GM10847 (cell line): ENCODE data around the gene TEAD3.

Experiments
- POLR2A ChIP-seq: IDR thresholded peaks from 2 replicates; pipeline ENCODE4 v1.6.1; 2011; ENCODE audit not compliant: insufficient read length; ENCODE audit errors: extremely low read depth

The TEAD3 gene

DNA sequence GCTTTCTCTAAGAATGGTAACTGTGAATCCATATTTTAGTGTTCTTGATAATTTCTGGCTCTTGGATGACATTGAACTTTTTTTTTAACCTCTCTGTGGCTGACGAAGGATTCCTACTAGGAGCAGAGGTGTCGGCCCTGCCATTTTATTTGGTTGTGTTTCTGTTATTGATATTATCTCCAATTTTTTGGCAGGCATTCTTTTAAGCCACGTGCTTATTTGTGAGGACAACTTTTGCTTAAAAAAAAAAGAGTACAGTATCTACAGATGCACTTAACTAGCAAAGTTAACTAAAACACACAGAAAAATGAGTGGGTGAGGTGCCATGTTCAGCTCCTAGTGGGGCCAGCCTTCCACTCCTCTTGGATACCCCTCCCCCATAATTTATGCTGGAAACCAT, 43.6 kb downstream of the TEAD3 start:
- no peak for TF ChIP-seq POLR2A

DNA sequence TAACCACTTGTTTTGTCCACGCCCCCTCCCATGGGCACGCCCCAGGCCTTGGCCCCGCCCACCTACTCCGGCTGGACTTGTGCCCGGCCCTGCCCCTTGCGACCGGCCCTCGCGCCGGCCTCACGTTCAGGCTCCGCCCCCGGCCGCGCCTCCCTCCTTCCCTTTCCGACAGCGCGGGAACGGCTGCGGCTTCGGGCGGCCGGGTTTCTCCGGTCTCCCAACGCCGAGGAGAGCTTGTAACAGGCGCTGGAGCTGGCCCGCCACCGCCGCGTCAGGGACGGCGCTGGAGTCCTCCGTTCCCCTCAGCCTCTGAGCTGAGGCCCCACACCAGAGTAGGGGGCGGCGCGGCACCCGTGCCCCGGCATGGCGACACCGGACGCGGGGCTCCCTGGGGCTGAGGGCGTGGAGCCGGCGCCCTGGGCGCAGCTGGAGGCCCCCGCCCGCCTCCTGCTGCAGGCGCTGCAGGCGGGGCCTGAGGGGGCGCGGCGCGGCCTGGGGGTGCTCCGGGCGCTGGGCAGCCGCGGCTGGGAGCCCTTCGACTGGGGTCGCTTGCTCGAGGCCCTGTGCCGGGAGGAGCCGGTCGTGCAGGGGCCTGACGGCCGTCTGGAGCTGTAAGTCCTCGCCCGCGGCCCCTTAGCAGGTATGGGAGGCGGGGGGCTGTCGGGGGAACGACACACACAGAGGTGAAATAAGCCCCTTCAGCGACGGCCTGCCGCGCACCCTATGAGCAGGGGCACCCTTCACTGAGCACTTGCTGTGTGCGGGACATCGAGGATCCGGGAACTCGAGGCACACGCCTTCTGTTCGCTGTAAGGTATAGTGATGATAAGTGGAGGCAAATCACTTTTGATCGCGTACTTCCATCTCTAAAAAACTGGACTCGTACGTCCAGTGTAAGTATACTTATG, 44.4 kb downstream of the TEAD3 start, which contains the start of gene FANCE:
TSS of gene FANCE (plus strand) at position 156 of the 908 bp plus-strand sequence. CDS start at position 364, 208 bp downstream.
- TF ChIP-seq POLR2A: peak; percentile 28

DNA sequence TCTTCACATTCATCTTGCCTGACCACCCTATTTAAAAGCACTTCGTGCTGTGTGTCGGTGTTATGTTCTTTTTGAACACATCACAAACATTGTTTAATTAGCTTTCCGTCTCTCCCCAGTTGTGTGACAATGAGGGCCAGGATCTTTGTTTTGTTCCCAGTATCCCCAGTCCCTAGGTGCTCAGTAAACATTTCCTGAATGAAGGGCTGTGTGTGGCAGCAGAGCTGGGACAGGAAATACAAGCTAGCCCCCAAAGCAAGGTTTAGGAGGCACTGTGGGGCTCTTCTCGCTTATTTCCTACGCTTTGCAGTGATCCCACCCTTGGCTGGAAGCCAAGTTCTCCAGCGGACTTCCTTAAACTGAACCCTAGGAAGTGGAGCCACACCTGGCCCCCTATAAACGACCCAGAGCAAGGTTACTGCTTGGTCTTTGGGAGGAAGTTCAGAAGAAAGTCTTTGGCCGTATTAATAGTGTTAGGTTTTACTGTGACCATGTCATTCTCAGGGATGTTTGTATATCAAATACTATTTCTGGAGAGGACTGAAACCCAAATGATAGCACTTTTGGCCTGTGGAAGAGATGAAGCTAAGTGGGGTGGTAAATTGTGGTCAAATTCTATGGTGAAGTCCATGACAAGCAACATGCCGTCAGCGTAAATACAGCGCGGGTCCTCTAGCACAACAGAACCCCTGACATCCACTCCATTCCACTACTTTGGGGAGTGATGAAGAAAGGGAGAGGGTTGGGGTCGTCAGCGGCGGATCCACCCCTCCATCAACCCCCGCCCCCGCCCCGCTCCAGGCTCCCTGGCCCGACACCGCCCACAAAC, 45.3 kb downstream of the TEAD3 start:
- TF ChIP-seq POLR2A: no peak

DNA sequence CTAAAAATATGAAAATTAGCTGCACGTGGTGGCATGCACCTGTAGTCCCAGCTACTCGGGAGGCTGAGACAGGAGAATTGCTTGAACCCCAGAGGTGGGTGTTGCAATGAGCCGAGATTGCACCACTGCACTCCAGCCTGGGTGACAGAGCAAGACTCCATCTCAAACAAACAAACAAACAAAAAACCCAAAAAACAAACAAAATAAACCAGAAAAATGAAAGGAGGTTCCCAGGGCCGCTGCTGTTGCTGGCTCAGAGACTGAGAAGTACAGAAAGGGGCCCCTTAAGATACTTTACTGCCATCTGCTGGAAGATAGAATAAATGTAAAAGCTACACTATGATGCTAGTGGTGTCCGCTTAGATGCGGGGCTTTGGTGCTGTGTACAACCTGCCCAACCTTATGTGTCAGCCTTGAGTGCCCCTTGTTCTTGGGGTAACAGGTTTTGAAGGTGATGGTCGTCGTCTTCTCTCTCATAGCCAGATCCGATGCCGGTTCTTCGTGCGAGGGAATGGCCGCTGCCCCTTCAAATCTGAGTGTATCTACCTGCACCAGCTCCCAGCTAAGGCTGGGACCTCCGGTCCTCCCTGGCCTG, 47.5 kb downstream of the TEAD3 start:
- TF ChIP-seq POLR2A: no peak

DNA sequence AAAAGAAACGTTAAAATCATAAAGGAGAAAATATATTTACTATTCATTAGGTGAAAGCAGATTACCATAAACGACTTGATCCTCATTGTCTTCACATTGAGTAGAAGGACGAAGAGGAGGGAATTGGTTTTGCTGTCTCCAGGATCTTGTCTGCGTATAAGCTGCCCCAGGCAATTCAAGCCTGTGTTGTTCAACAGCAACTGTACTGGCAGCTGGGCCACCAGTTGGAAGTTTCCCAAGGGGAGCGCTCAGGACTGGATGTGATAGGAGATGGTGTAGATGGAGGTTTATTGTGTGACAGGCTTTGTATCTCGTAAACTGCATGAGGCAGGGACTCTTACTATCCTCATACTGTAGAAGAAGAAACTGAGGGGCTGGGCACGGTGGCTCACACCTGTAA, 48.7 kb downstream of the TEAD3 start:
- TF ChIP-seq POLR2A: no peak

DNA sequence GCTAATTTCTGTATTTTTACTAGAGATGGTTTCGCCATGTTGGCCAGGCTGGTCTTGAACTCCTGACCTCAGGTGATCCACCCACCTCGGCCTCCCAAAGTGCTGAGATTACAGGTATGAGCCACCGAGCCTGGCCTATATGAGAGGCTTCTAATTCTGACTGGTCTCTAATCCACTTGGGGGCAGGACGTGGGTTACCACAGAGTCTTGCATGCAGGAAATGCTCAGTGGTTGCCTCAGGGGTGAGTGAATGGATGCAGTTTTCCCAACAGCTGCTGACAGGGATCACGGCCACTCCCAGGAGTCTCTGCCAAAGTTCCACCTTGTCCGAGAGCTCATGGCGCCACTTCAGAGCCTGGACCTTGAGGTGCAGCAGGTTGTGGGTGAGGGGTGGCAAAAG, 51.2 kb downstream of the TEAD3 start:
- TF ChIP-seq POLR2A: no peak

DNA sequence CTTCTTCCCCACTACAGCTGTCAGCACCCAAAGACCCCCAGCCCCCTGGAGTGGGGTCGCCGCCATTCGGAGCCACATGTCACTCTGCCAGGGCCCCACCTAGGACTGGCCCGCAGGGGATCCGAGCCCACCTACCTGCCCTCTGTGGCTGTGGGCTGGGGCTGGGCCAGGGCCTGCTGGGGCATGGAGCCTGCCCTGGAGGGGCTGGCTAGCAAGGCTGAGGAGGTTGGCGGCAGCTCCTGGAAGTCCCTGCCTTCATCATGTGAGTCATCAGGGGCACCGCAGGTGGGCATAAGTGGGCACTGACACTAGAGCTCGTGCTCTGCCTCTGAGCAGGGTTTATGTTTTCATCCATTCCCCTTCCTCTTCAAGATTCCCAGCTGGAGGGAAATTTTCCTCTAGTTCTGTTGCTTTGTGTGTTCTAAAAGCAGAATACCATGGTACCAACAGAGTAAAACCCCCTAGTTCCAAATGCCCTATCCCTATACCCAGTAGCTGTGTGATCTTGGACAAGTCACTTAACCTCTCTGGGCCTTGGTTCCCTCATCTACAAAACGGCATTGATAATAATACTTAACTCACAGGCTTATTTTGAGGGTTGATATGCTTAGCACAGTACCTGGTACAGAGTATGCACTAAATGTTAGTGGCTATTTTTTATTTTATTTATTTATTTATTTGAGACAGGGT, 53.4 kb downstream of the TEAD3 start:
- TF ChIP-seq POLR2A: no peak

DNA sequence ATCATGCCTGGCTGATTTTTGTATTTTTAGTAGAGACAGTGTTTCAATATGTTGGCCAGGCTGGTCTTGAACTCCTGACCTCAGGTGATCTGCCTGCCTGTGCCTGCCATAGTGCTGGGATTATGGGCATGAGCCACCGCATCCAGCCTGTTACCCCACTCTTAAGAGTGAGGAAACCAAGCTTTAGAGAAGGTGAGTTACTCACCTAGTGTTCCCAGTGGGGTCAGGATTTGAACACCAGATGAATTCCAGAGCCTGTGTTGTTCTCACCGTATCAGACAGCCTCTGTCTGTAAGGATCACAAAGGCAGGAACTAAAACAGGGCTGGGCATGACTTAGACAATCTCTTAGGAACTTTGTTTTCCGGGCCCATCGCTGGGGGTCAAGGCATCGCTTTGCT, 54.2 kb downstream of the TEAD3 start:
- TF ChIP-seq POLR2A: no peak

DNA sequence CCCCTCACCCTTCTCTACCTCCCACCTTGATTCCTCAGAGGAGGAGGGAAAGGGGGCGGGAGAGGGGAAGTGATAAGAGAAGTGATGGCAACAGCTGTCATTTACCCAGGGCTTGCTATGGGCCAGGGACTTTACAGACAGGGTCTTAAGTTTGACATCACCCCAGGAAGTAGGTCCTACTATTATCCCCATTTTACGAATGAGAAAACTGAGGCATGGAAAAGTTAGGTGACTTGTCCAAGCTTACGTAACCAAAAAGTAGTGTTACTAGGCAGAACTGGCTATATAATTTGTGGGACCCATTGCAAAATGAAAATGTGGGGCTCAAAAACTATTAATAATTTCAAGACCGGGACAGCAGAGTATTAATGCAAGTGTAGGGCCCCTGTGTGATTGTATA, 55.2 kb downstream of the TEAD3 start:
- no peak for TF ChIP-seq POLR2A

DNA sequence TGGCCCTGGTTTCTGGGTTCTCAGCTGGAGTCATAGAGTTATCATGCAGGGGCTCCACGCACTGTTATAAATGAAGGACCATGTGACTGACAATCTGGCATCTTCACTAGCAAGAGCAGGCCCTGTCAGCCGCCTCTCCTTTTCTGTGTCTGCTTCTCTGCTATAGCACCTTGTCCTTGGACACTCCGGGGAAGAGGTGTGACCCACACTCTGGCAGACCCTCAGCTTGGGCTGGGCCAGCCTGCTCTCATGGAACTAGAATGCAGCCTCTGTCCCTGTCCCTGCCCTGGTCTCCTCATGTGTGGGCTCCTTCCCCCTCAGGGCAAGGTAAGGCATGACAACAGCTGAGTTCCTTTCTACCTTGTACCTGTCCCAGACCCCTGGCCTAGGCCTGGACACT, 55.7 kb downstream of the TEAD3 start:
- TF ChIP-seq POLR2A: no peak

DNA sequence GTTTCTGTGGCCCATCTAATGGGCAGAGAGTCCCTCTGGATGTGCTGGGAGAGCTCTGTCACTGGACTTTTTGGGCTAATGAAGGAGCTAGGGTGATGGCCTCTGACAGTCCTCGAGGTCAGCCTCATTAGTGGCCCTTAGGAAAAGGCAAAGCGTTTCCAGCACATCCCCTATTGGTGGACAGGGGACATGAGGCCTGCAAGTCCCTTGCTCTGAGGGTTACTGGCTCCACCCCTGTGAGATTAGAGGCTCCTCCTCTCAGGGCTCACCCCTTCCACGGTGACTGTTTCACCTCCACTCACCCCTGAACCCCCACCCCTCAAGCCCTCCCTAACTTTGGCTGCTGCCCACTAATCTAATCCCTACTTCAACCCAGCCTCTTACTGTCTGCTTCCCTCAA, 57.6 kb downstream of the TEAD3 start:
- TF ChIP-seq POLR2A: no peak

DNA sequence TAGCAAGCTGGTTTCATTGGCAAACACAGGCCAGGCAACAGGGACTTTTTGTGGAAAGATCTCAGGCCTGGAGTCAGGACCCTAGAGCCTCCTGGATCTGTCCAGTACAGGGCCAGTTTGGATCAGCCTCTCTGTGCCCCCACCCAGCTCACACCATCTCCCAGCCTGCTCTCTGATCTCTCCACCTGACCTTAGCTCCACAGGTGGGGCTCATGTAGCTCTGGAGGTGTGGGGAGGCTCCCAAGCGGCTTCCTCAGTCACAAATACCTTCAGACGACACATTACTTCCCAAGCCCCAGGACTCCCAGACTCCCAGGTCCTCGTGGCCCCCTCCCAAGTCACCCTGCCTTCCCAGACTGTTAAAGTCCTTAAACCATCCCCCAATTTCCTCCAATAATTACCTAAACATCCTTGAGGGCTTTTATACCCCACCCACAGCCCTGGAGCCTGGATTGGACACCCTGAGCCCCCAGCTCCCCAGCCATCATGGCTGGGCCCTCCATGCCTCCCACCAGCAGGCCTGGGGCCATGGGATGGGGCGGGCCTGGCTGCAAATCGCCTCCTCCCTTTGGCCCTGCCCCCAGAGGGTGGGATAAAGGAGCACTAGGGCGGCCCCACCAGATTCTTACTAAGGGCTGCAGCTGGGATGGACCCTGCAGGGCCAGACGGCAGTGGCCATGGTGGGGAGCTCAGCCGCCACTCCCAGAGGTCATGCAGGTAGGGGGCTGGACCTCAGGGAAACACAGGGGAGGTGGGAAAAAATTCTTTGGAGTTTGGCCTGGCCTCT, 60.6 kb downstream of the TEAD3 start:
- no peak for TF ChIP-seq POLR2A

DNA sequence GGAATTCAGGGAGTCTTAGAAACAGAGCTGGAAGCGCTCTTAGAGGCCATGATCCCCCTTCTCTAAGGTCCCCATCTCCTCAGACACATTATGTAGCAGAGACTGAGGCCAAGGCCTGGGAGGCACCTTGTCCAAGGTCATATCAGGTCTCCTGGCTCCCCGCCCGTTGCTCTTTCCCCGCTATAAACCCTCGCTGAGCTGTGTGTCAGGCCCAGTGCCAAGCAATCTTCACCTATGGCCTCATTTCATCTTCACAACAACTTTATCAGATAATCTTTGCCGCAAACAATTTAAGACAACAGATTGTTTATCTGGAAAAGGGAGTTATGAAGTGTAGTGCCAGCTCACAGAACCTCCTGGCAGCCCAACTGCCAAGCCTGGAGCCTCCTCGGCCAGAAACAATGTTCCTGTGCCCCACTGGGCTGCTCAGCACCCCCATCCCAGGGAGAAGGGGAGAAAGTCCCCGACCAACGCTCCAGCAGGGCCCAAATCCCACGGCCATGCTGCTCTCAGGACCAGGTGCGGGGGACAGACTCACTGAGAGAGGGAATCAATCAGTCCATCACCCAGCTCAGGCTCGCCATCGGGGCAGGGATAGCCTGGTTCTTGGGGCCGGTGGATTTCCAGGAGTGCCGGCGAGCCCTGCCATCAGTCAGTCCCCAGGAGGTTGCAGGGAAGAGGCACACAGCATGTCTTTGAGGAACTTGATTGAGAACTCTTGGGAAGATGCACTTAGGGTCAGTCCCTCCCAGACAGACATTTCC, 61.6 kb downstream of the TEAD3 start:
- TF ChIP-seq POLR2A: no peak

DNA sequence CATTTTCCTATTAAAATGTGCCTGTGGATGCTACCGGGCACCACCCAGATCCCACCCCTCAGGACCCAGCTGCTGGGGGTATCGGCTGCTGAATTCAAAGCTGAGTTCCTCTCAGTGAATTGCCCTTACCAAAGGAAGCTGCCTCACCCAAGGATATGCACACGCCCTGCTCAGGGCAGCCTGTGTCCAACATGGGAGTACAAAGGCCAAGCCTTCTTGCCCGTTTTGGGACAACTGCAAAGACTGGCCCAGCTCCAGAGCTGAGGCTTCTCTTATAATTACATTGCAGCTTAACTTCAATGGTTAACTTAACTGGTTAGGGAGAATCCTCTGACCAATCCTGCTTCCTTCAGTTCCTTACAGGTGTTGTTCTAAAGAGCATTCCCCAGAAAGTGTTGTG, 64.6 kb downstream of the TEAD3 start:
- TF ChIP-seq POLR2A: no peak
